IMR-90 (cell line): ENCODE data around the gene SPART. TPM values are rescaled to one million over a fixed set of nuclear protein-coding genes. Genes with fewer than 3 reads are reported as not detected.

Experiments
- ATAC-seq: fragments of 200-7000 bp; cut with Tn5 transposase; 2 replicates; pipeline ENCODE4 v1.9.1; 2020; ENCODE audit warnings: low read depth, mild to moderate bottlenecking, moderate library complexity
- BruUV-seq: library from RNA; stranded (reverse); fragments of 400-500 nt; replicated peaks from 2 replicates; lab custom pipeline; 2021; lab: Mats Ljungman, UMichigan
- CTCF ChIA-PET: fragments of 300-600 bp; formaldehyde crosslinking; extraction: SDS; loops from one replicate; lab custom pipeline; 2021; ENCODE audit warnings: antibody characterized with exemption; lab: Yijun Ruan, JAX
- POLR2A ChIA-PET: fragments of 300-600 bp; sonication (Branson Sonifier 250); formaldehyde crosslinking; loops from one replicate; lab custom pipeline; 2022; ENCODE audit warnings: antibody characterized with exemption; ENCODE audit not compliant: unreplicated experiment; lab: Charles Lee
- DNase-seq: peaks from one replicate; pipeline ENCODE4 v3.0.0; 2013
- H2AFZ ChIP-seq: replicated peaks from 2 replicates; pipeline ENCODE3; 2013; ENCODE audit warnings: low read length, mild to moderate bottlenecking; ENCODE audit not compliant: poor library complexity
- H2AK5ac ChIP-seq: 2 replicates; pipeline ENCODE4 v1.6.1; 2013; ENCODE audit warnings: low read depth, low read length, inconsistent platforms
- H2AK9ac ChIP-seq: replicated peaks from 2 replicates; pipeline ENCODE3; 2013; ENCODE audit warnings: mild to moderate bottlenecking, low read depth, low read length, moderate library complexity; ENCODE audit not compliant: poor library complexity
- H2BK120ac ChIP-seq: 2 replicates; pipeline ENCODE4 v1.6.1; 2013; ENCODE audit warnings: low read depth, low read length, inconsistent platforms
- H2BK15ac ChIP-seq: 3 replicates; pipeline ENCODE4 v1.6.1; 2013; ENCODE audit warnings: low read depth, low read length, inconsistent platforms
- H2BK20ac ChIP-seq: 2 replicates; pipeline ENCODE4 v1.6.1; 2013; ENCODE audit warnings: low read depth, mild to moderate bottlenecking, inconsistent platforms, low read length, moderate library complexity
- H2BK5ac ChIP-seq: 2 replicates; pipeline ENCODE4 v1.6.1; 2013; ENCODE audit warnings: mild to moderate bottlenecking, low read depth, low read length, inconsistent platforms; ENCODE audit not compliant: poor library complexity, severe bottlenecking
- H3K14ac ChIP-seq: replicated peaks from 2 replicates; pipeline ENCODE4 v1.6.1; 2013; ENCODE audit warnings: low read depth, low read length, inconsistent platforms
- H3K18ac ChIP-seq: 2 replicates; pipeline ENCODE4 v1.6.1; 2013; ENCODE audit warnings: low read depth, low read length, control low read depth
- H3K23ac ChIP-seq: 2 replicates; pipeline ENCODE4 v1.6.1; 2013; ENCODE audit warnings: low read depth, low read length, inconsistent platforms
- H3K27ac ChIP-seq: 2 replicates; pipeline ENCODE4 v1.5.1; 2013; ENCODE audit warnings: mild to moderate bottlenecking, control low read depth, low read length; ENCODE audit not compliant: insufficient read depth
- H3K27me3 ChIP-seq: 2 replicates; pipeline ENCODE4 v1.6.1; 2013; ENCODE audit warnings: low read length; ENCODE audit not compliant: control insufficient read depth, insufficient read depth
- H3K36me3 ChIP-seq: 2 replicates; pipeline ENCODE4 v1.6.1; 2013; ENCODE audit warnings: low read length, mixed read lengths; ENCODE audit not compliant: control insufficient read depth, insufficient read depth
- H3K4ac ChIP-seq: 2 replicates; pipeline ENCODE4 v1.6.1; 2013; ENCODE audit warnings: low read depth, low read length, inconsistent platforms
- H3K4me1 ChIP-seq: 2 replicates; pipeline ENCODE4 v1.6.1; 2013; ENCODE audit warnings: low read length, mixed read lengths; ENCODE audit not compliant: control insufficient read depth, insufficient read depth
- H3K4me2 ChIP-seq: 2 replicates; pipeline ENCODE4 v1.6.1; 2013; ENCODE audit warnings: low read depth, mild to moderate bottlenecking, control low read depth, low read length, moderate library complexity
- H3K4me3 ChIP-seq: 2 replicates; pipeline ENCODE4 v1.5.1; 2013; ENCODE audit warnings: low read depth, mild to moderate bottlenecking, control low read depth, low read length, moderate library complexity; ENCODE audit not compliant: insufficient read depth
- H3K56ac ChIP-seq: 2 replicates; pipeline ENCODE4 v1.6.1; 2013; ENCODE audit warnings: low read length, inconsistent platforms; ENCODE audit not compliant: insufficient read depth; ENCODE audit errors: extremely low read depth
- H3K79me1 ChIP-seq, 2 experiments: 2 replicates each; pipeline ENCODE4 v1.6.1; 2013; ENCODE audit warnings: low read length in 2 of 2, inconsistent platforms in 1 of 2, low read depth in 1 of 2
- H3K9ac ChIP-seq: 2 replicates; pipeline ENCODE4 v1.6.1; 2013; ENCODE audit warnings: low read depth, low read length, control low read depth
- H3K9me1 ChIP-seq: 2 replicates; pipeline ENCODE4 v1.6.1; 2013; ENCODE audit warnings: low read length, inconsistent platforms; ENCODE audit not compliant: insufficient read depth
- H3K9me3 ChIP-seq: 2 replicates; pipeline ENCODE4 v1.6.1; 2013; ENCODE audit warnings: low read length; ENCODE audit not compliant: control insufficient read depth, insufficient read depth
- H4K20me1 ChIP-seq: 2 replicates; pipeline ENCODE4 v1.6.1; 2013; ENCODE audit warnings: low read length, inconsistent platforms; ENCODE audit not compliant: insufficient read depth
- H4K5ac ChIP-seq: 2 replicates; pipeline ENCODE4 v1.6.1; 2013; ENCODE audit warnings: mild to moderate bottlenecking, low read depth, low read length, control low read depth
- H4K8ac ChIP-seq, 2 experiments: 2 replicates each; pipeline ENCODE4 v1.6.1; 2013; ENCODE audit warnings: low read depth in 2 of 2, low read length in 2 of 2, control low read depth in 1 of 2, inconsistent platforms in 1 of 2
- H4K91ac ChIP-seq: 2 replicates; pipeline ENCODE4 v1.6.1; 2013; ENCODE audit warnings: low read depth, low read length, inconsistent platforms; ENCODE audit not compliant: insufficient read depth
- BHLHE40 ChIP-seq: fragments of 150-350 bp; IDR thresholded peaks from 2 replicates; pipeline ENCODE4 v1.6.1; 2016; ENCODE audit warnings: mild to moderate bottlenecking, low read depth, low read length
- FOS ChIP-seq: fragments of 150-350 bp; IDR thresholded peaks from 2 replicates; pipeline ENCODE4 v1.6.1; 2016; ENCODE audit warnings: low read depth, low read length
- MAZ ChIP-seq: IDR thresholded peaks from 2 replicates; pipeline ENCODE4 v1.6.1; 2012; ENCODE audit warnings: low read depth, mild to moderate bottlenecking, low read length, improper control_type of control experiment, moderate library complexity, borderline replicate concordance
- MXI1 ChIP-seq: IDR thresholded peaks from 2 replicates; pipeline ENCODE4 v1.6.1; 2012; ENCODE audit warnings: low read depth, mild to moderate bottlenecking, low read length, moderate library complexity, borderline replicate concordance
- NFE2L2 ChIP-seq: fragments of 150-350 bp; IDR thresholded peaks from 2 replicates; pipeline ENCODE4 v1.6.1; 2016; ENCODE audit warnings: low read depth, mild to moderate bottlenecking, low read length
- POLR2A ChIP-seq: IDR thresholded peaks from 2 replicates; pipeline ENCODE4 v1.6.1; 2012; ENCODE audit warnings: mild to moderate bottlenecking, low read depth, low read length
- SMC3 ChIP-seq: fragments of 150-350 bp; IDR thresholded peaks from 2 replicates; pipeline ENCODE4 v1.6.1; 2016; ENCODE audit warnings: low read depth, mild to moderate bottlenecking, antibody characterized with exemption, low read length, moderate library complexity
- WGBS, 2 experiments: methylation state at CpG; one replicate each; pipeline versions ENCODE4 v1.1.5 to v1.1.7; 2013; ENCODE audit warnings: missing lambda C conversion rate in 2 of 2; ENCODE audit not compliant: insufficient read length in 1 of 2; ENCODE audit errors: extremely low coverage in 2 of 2; 5-methylcytosine and 5-hydroxymethylcytosine counted together
- dilution Hi-C: fragments of 300-500 bp; cut with HindIII; formaldehyde crosslinking; loops from one replicate; pipeline ENCODE4 v1.14.3; 2018; ENCODE audit warnings: low sequenced_read_pairs; ENCODE audit not compliant: unreplicated experiment
- in situ Hi-C: fragments of 300-500 bp; cut with MboI; formaldehyde crosslinking; loops from 3 replicates; pipeline ENCODE4 v1.14.3; 2019; ENCODE audit warnings: low sequenced_read_pairs, inconsistent platforms, mixed read lengths
- intact Hi-C: fragments of 100-400 bp; cut with micrococcal nuclease; formaldehyde crosslinking; loops from 2 replicates; pipeline ENCODE4 v1.10.0; 2022
- polyA plus RNA-seq, 3 experiments: library from polyadenylated mRNA; depleted of rRNA; stranded (reverse); fragments of >200 nt; gene quantifications; 2 replicates each; pipeline ENCODE4 v1.2.3, GENCODE V29; 2012; ENCODE audit warnings: low replicate concordance in 1 of 3
- total RNA-seq: library from RNA; depleted of rRNA; stranded (reverse); fragments of >200 nt; gene quantifications from 2 replicates; pipeline ENCODE4 v1.2.3, GENCODE V29; 2012

The SPART gene
- total and polyA plus RNA-seq, 2 of the 4 experiments (the other 2 are of a cell fraction) = 43.8 to 110 TPM

GRCh38 chr13:36339600-36340155 is 6.5 kb downstream of the SPART start:
- Histone ChIP-seq H4K5ac (no peak overlapping the region), H4K20me1 (peaks cover 70% of the 10 kb centered on the region), H3K23ac (no peak overlapping the region), H3K14ac (no peak overlapping the region), H3K4ac (no peak overlapping the region), H2BK20ac (no peak overlapping the region), H2BK5ac (no peak overlapping the region), H4K8ac (no peak overlapping the region), H3K27me3 (no peaks in the 10 kb centered on the region), H3K18ac (no peak overlapping the region), H3K36me3 (peaks cover 6% of the 10 kb centered on the region), H3K4me3 (no peak overlapping the region), H3K9me3 (no peaks in the 10 kb centered on the region), H3K56ac (no peak overlapping the region), H2BK120ac (no peak overlapping the region), H3K4me1 (peaks cover 5% of the 10 kb centered on the region; the same call in 1 of the 2 replicates), H3K4me2 (no peak overlapping the region), H3K79me1 (peaks cover 3 to 57% of the 10 kb centered on the region in 2 experiments), H2AK5ac (no peak overlapping the region), H2AK9ac (no peak overlapping the region), H3K9ac (no peak overlapping the region), H4K91ac (no peak overlapping the region), H3K27ac (no peak overlapping the region), H3K9me1 (peaks cover 5% of the 10 kb centered on the region), H2AFZ (no peak overlapping the region), H2BK15ac (no peak overlapping the region)
- DNase-seq (no peak), ATAC-seq (no peak)
- WGBS, 2 experiments = no CpG with 5 or more reads among the region's 4 CpGs
- in situ Hi-C loops (loop anchor here (25.0 kb wide), 1 partner anchor 648 kb away; the partner anchor contains the start of gene ALG5), intact Hi-C loops (loop anchor here (5.0 to 10.0 kb wide), 3 partner anchors 37 to 655 kb away; partner anchors contain the start of genes ALG5 and RFXAP), dilution Hi-C loops (no loop called here)
- BruUV-seq = no TSS peak
- TF ChIP-seq MAZ (no peak), BHLHE40 (no peak), FOS (no peak), NFE2L2 (no peak), SMC3 (no peak), POLR2A (no peak), MXI1 (no peak)
- ChIA-PET CTCF (interaction anchor here (2.1 kb wide), 1 partner anchor 8 kb away, joined by 5 read pairs; no protein-coding TSS in a partner anchor), POLR2A (no interaction called here)
